GM23338 (cell line): Measurements from ENCODE around the gene ZNF74. TPM values are rescaled to one million over a fixed set of nuclear protein-coding genes. Genes with fewer than 3 reads are reported as not detected.

Source experiments
- ATAC-seq: fragments of 200-7000 bp; cut with Tn5 transposase; 3 replicates; pipeline ENCODE4 v1.9.1; 2020
- DNase-seq: peaks from one replicate; pipeline ENCODE4 v3.0.0-alpha.2; 2015; ENCODE audit warnings: low spot score
- H2AFZ ChIP-seq: fragments of 200-600 bp; sonication (generic); 2 replicates; pipeline ENCODE4 v1.8.0; 2016; ENCODE audit warnings: antibody characterized with exemption, mild to moderate bottlenecking, moderate library complexity
- H3F3A ChIP-seq: fragments of 200-600 bp; sonication (generic); replicated peaks from 2 replicates; pipeline ENCODE4 v1.8.0; 2017; ENCODE audit warnings: antibody characterized with exemption, mixed run types, low read depth
- H3K27ac ChIP-seq: fragments of 200-600 bp; sonication (generic); 2 replicates; pipeline ENCODE4 v1.6.1; 2016; ENCODE audit warnings: low read depth
- H3K27me3 ChIP-seq: fragments of 200-600 bp; sonication (generic); 2 replicates; pipeline ENCODE4 v1.8.0; 2016; ENCODE audit warnings: mild to moderate bottlenecking, mixed run types, moderate library complexity; ENCODE audit not compliant: insufficient read depth
- H3K36me3 ChIP-seq: fragments of 200-600 bp; sonication (generic); 2 replicates; pipeline ENCODE4 v1.8.0; 2016; ENCODE audit warnings: mild to moderate bottlenecking; ENCODE audit not compliant: insufficient read depth
- H3K4me1 ChIP-seq: fragments of 200-600 bp; sonication (generic); 2 replicates; pipeline ENCODE4 v1.8.0; 2016; ENCODE audit warnings: mild to moderate bottlenecking, moderate library complexity; ENCODE audit not compliant: insufficient read depth
- H3K4me2 ChIP-seq: fragments of 200-600 bp; sonication (generic); 2 replicates; pipeline ENCODE4 v1.7.1; 2017; ENCODE audit warnings: mixed run types
- H3K4me3 ChIP-seq: fragments of 200-600 bp; sonication (generic); 2 replicates; pipeline ENCODE4 v1.6.1; 2016; ENCODE audit warnings: mixed run types
- H3K79me2 ChIP-seq: fragments of 200-600 bp; sonication (generic); replicated peaks from 2 replicates; pipeline ENCODE4 v1.8.0; 2017; ENCODE audit warnings: mild to moderate bottlenecking; ENCODE audit not compliant: insufficient read depth
- H3K9me2 ChIP-seq: fragments of 200-600 bp; sonication (generic); 2 replicates; pipeline ENCODE4 v1.8.0; 2017; ENCODE audit not compliant: insufficient read depth
- H4K20me1 ChIP-seq: fragments of 200-600 bp; sonication (generic); replicated peaks from 2 replicates; pipeline ENCODE4 v1.8.0; 2017; ENCODE audit warnings: mild to moderate bottlenecking; ENCODE audit not compliant: insufficient read depth
- H3K27ac Mint-ChIP-seq: 2 replicates; pipeline ENCODE4 v1.8.0; 2020; ENCODE audit warnings: inconsistent platforms, mild to moderate bottlenecking, moderate library complexity, mixed read lengths
- H3K27me3 Mint-ChIP-seq: 3 replicates; pipeline ENCODE4 v1.8.0; 2022; ENCODE audit warnings: low read depth, mild to moderate bottlenecking, moderate library complexity, mixed read lengths, inconsistent platforms; ENCODE audit not compliant: insufficient read depth, poor library complexity
- H3K36me3 Mint-ChIP-seq: 3 replicates; pipeline ENCODE4 v1.8.0; 2021; ENCODE audit warnings: low read depth, mild to moderate bottlenecking, inconsistent platforms, moderate library complexity, mixed read lengths
- H3K4me1 Mint-ChIP-seq: 3 replicates; pipeline ENCODE4 v1.8.0; 2020; ENCODE audit warnings: mild to moderate bottlenecking, inconsistent platforms, mixed read lengths
- H3K4me3 Mint-ChIP-seq: 3 replicates; pipeline ENCODE4 v1.8.0; 2021; ENCODE audit warnings: moderate library complexity, mild to moderate bottlenecking, inconsistent platforms, mixed read lengths
- H3K9me3 Mint-ChIP-seq: 3 replicates; pipeline ENCODE4 v1.8.0; 2020; ENCODE audit warnings: moderate library complexity, mild to moderate bottlenecking, inconsistent platforms, mixed read lengths
- CTCF ChIP-seq, 2 experiments: fragments of 200-600 bp in 1 of 2; sonication (generic) in 1 of 2; conservative IDR thresholded peaks; 2 replicates each; pipeline versions ENCODE4 v1.5.1 to v1.6.1; 2016 to 2017; ENCODE audit warnings: antibody characterized with exemption in 2 of 2, low read depth in 2 of 2, mild to moderate bottlenecking in 2 of 2, moderate library complexity in 1 of 2
- ETS1 ChIP-seq: IDR thresholded peaks from 2 replicates; pipeline ENCODE4 v1.6.1; 2016; ENCODE audit warnings: antibody characterized with exemption
- JUNB ChIP-seq: IDR thresholded peaks from one replicate; pipeline ENCODE4 v1.6.1; 2016; ENCODE audit warnings: antibody characterized with exemption; ENCODE audit not compliant: unreplicated experiment
- POLR2AphosphoS5 ChIP-seq: IDR thresholded peaks from 2 replicates; pipeline ENCODE4 v1.6.1; 2016; ENCODE audit warnings: antibody characterized with exemption, low read depth
- STAT1 ChIP-seq: IDR thresholded peaks from one replicate; pipeline ENCODE4 v1.6.1; 2016; ENCODE audit warnings: antibody characterized with exemption; ENCODE audit not compliant: unreplicated experiment
- ZNF331 ChIP-seq: fragments of 250-450 bp; sonication (Bioruptor Pico); IDR thresholded peaks from 2 replicates; pipeline ENCODE4 v1.5.0; 2020; ENCODE audit warnings: low read depth, mild to moderate bottlenecking, moderate library complexity
- ZNF462 ChIP-seq: fragments of 250-450 bp; sonication (Bioruptor Pico); IDR thresholded peaks from 2 replicates; pipeline ENCODE4 v1.5.0; 2020; ENCODE audit warnings: mild to moderate bottlenecking, moderate library complexity
- polyA plus RNA-seq: library from polyadenylated mRNA; unstranded; fragments of >200 nt; fragmentation: Nextera tagmentation; extraction: Ambion mirVana; gene quantifications from 2 replicates; pipeline ENCODE4 v1.2.1, GENCODE V29; 2016
- total RNA-seq: library from RNA; depleted of rRNA; stranded (reverse); fragments of >200 nt; shearing (Covaris generic); gene quantifications from 2 replicates; pipeline ENCODE4 v1.2.3, GENCODE V29; 2014

ZNF74 gene
- total and polyA plus RNA-seq, 2 experiments from 2014 or later: 16.1 to 94.0 TPM

- no peak overlapping the region for H3K4me3 Mint-ChIP-seq
- no peaks in the 10 kb centered on the region; the same call in 2 of the 3 replicates for H3K9me3 Mint-ChIP-seq
- no peaks in the 10 kb centered on the region for H3K36me3 Mint-ChIP-seq
- peaks cover 6% of the 10 kb centered on the region; the same call in 1 of the 2 replicates for H3F3A ChIP-seq
- H3K27ac Mint-ChIP-seq: no peak overlapping the region
- H3K9me2 ChIP-seq: no peaks in the 10 kb centered on the region
- H4K20me1 ChIP-seq: no peaks in the 10 kb centered on the region
- DNase-seq: no peak
- no peak overlapping the region for H3K27ac ChIP-seq
- H3K79me2 ChIP-seq: no peaks in the 10 kb centered on the region
- no peak overlapping the region; the same call in 1 of the 2 replicates for H2AFZ ChIP-seq
- H3K4me2 ChIP-seq: no peak overlapping the region
- no peaks in the 10 kb centered on the region for H3K36me3 ChIP-seq
- no peak overlapping the region for H3K4me3 ChIP-seq
- H3K27me3 Mint-ChIP-seq: peaks cover 2% of the 10 kb centered on the region
- peaks cover 13% of the 10 kb centered on the region for H3K4me1 Mint-ChIP-seq
- ATAC-seq: no peak
- H3K27me3 ChIP-seq: no peaks in the 10 kb centered on the region
- H3K4me1 ChIP-seq: peaks cover 8% of the 10 kb centered on the region
- TF ChIP-seq ETS1: no peak
- TF ChIP-seq JUNB: no peak
Measured at GRCh38 chr22:20383538-20383937, 10.4 kb upstream of the ZNF74 start.

GRCh38 chr22:20384171-20384570 lies 9.8 kb upstream of the ZNF74 start:
- Histone ChIP-seq H4K20me1 (no peaks in the 10 kb centered on the region), H3K27ac (no peak overlapping the region), H3F3A (peaks cover 6% of the 10 kb centered on the region; the same call in 1 of the 2 replicates), H3K4me2 (no peak overlapping the region), H2AFZ (no peak overlapping the region; the same call in 1 of the 2 replicates), H3K4me3 (no peak overlapping the region), H3K4me1 (peaks cover 8% of the 10 kb centered on the region), H3K27me3 (no peaks in the 10 kb centered on the region), H3K79me2 (no peaks in the 10 kb centered on the region), H3K9me2 (no peaks in the 10 kb centered on the region), H3K36me3 (no peaks in the 10 kb centered on the region)
- Mint-ChIP-seq H3K9me3 (no peaks in the 10 kb centered on the region; the same call in 2 of the 3 replicates), H3K36me3 (no peaks in the 10 kb centered on the region), H3K4me1 (peaks cover 13% of the 10 kb centered on the region), H3K4me3 (no peak overlapping the region), H3K27ac (no peak overlapping the region), H3K27me3 (peaks cover 2% of the 10 kb centered on the region)
- DNase-seq (no peak), ATAC-seq (no peak)
- TF ChIP-seq CTCF (conservative IDR thresholded peaks at IDR 0.05; ENCODE audit: low read depth in 2 of 2) (no peak), POLR2AphosphoS5 (no peak), ZNF331 (CRISPR knock-in tag) (no peak), STAT1 (no peak), ZNF462 (no peak)
